RWPE2 (cell line): ENCODE data around the gene NAP1L1.

Experiments
- ATAC-seq: fragments of 200-7000 bp; cut with Tn5 transposase; 3 replicates; pipeline ENCODE4 v1.9.1; 2021; ENCODE audit warnings: low read depth
- DNase-seq: peaks from one replicate; pipeline ENCODE4 v3.0.0-alpha.2; 2020; ENCODE audit warnings: low spot score
- H3K27ac ChIP-seq: fragments of 450-650 bp; 2 replicates; pipeline ENCODE4 v1.5.1; 2017; ENCODE audit warnings: mild to moderate bottlenecking; ENCODE audit not compliant: poor library complexity, severe bottlenecking
- H3K27me3 ChIP-seq: fragments of 250-450 bp; sonication (Bioruptor Pico); 2 replicates; pipeline ENCODE4 v1.5.1; 2021; ENCODE audit warnings: mild to moderate bottlenecking, moderate library complexity; ENCODE audit not compliant: insufficient read depth, poor library complexity, severe bottlenecking
- H3K36me3 ChIP-seq: fragments of 250-450 bp; sonication (Bioruptor Pico); 2 replicates; pipeline ENCODE4 v1.5.1; 2020; ENCODE audit warnings: low read depth, mild to moderate bottlenecking, moderate library complexity
- H3K4me1 ChIP-seq: fragments of 250-450 bp; sonication (Bioruptor Pico); 2 replicates; pipeline ENCODE4 v1.5.1; 2021; ENCODE audit warnings: mild to moderate bottlenecking, moderate library complexity; ENCODE audit not compliant: insufficient read depth, poor library complexity, severe bottlenecking
- H3K4me3 ChIP-seq: fragments of 250-450 bp; sonication (Bioruptor Pico); 2 replicates; pipeline ENCODE4 v1.5.1; 2021; ENCODE audit warnings: mild to moderate bottlenecking, moderate library complexity; ENCODE audit not compliant: severe bottlenecking
- H3K9me3 ChIP-seq: fragments of 250-450 bp; sonication (Bioruptor Pico); 2 replicates; pipeline ENCODE4 v1.5.1; 2021; ENCODE audit warnings: mild to moderate bottlenecking, moderate library complexity; ENCODE audit not compliant: severe bottlenecking
- CTCF ChIP-seq: fragments of 450-650 bp; IDR thresholded peaks from one replicate; pipeline ENCODE4 v1.5.1; 2017; ENCODE audit warnings: mild to moderate bottlenecking, moderate library complexity; ENCODE audit not compliant: poor library complexity, severe bottlenecking

Gene NAP1L1

DNA sequence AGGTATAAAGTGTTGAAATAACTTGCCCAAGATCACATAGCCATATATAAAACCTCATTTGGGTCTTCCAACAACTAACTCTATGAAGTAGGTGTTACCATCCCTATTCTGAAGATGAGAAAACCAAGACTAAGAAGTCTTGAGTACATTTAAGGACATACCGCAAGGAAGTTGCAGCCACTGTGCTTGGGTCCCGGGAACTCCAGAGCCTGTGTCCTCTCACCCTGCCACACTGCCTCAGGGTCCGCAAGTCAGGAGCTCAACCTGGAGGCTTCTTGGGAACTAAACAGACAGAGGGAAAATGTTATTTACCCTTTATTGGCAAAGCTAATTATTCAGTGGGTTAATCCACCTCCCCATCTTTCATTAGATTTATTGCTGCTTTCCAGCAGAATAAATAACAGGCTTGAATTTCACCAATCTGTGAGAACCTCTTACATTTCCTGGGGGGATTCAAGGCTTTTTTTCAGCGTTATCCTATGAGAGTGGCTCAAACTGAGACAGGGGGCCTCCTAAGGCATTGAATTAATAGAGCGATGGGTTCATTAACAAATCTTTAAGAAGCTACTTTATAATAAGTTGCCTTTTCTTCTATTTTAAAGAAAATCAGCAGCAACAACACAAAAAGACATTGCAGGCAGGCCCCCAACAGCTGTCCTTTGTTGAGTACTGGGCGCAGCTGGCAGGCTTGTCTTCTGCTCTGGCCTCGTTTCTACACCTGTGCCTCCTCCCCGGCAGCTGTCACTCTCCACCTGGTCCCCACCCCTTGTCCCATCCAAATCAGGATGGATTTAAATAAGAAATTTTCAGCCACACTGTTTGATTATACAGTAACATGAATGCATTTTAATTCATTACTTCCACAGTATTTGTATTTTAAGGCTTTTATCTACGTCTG lies 78.2 kb downstream of the NAP1L1 start:
- Histone ChIP-seq H3K27me3 (no peaks in the 10 kb centered on the region), H3K4me3 (no peak overlapping the region), H3K27ac (no peak overlapping the region), H3K36me3 (no peaks in the 10 kb centered on the region), H3K4me1 (peaks cover 6% of the 10 kb centered on the region), H3K9me3 (no peaks in the 10 kb centered on the region)
- DNase-seq (no peak), ATAC-seq (no peak)
- no peak for TF ChIP-seq CTCF

- ATAC-seq (no peak), DNase-seq (no peak)
- Histone ChIP-seq H3K4me1 (peaks cover 16% of the 10 kb centered on the region), H3K36me3 (no peaks in the 10 kb centered on the region), H3K4me3 (no peak overlapping the region), H3K27me3 (no peaks in the 10 kb centered on the region), H3K27ac (no peak overlapping the region), H3K9me3 (no peaks in the 10 kb centered on the region)
- TF ChIP-seq CTCF = no peak
These were observed 81.2 kb downstream of the NAP1L1 start for GRCh38 chr12:76003355-76003638.

DNA sequence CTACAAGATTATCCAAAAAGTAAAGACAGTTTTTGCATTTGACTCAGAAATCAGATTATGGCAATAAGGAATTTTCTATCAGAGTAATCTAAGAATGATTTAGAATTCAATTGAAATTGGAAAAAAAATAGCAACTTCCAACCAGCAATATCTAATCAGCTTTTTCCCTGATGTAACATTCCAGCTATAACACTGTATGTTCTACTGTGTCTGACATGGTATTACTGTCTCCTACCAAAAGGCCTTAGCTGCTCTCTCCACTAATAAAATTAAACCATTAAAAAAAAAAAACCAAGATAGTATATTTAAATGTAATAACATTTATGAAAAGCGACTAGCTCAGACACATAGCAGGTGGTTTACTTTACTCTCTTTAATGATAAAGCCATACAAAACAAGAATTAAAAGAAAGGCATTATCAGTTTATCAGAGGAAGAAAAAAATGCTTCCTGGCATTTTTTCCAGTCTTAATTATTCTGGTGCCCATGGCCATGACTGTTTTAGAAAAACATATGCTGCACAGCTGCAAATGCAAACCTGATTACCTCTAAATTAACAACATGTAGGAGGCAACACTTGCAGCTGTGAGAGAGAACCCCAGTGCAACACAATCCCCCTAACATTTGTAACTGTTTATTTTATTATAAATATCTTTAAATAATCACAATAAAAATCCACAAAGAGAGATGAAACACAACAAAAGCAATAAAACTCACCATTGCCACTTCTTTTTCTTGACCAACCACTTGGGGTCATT lies 81.7 kb downstream of the NAP1L1 start:
- H3K4me1 ChIP-seq = peaks cover 21% of the 10 kb centered on the region
- no peak overlapping the region for H3K27ac ChIP-seq
- no peak for ATAC-seq
- H3K27me3 ChIP-seq = no peaks in the 10 kb centered on the region
- TF ChIP-seq CTCF = no peak
- H3K9me3 ChIP-seq = no peaks in the 10 kb centered on the region
- no peak overlapping the region for H3K4me3 ChIP-seq
- no peaks in the 10 kb centered on the region for H3K36me3 ChIP-seq
- no peak for DNase-seq

GRCh38 chr12:75998292-75999063 lies 86.0 kb downstream of the NAP1L1 start:
- DNase-seq (no peak), ATAC-seq (peak; percentile 58)
- H3K27me3 ChIP-seq = no peaks in the 10 kb centered on the region
- H3K9me3 ChIP-seq = no peaks in the 10 kb centered on the region
- H3K4me3 ChIP-seq = no peak overlapping the region
- TF ChIP-seq CTCF = no peak
- H3K36me3 ChIP-seq = no peaks in the 10 kb centered on the region
- H3K27ac ChIP-seq = peak overlapping the region; percentile 79
- H3K4me1 ChIP-seq = peaks cover 38% of the 10 kb centered on the region
